Panc1 (cell line): Measurements from ENCODE around the gene MAGEF1.

Experiments used
- POLR2AphosphoS5 ChIP-seq: IDR thresholded peaks from 2 replicates; pipeline ENCODE4 v1.6.1; 2012; ENCODE audit warnings: mild to moderate bottlenecking, low read depth, low read length, moderate library complexity
- SIN3A ChIP-seq: IDR thresholded peaks from 2 replicates; pipeline ENCODE4 v1.6.1; 2012; ENCODE audit warnings: low read depth, mild to moderate bottlenecking, low read length, moderate library complexity, borderline replicate concordance; ENCODE audit not compliant: insufficient read depth
- TCF7L2 ChIP-seq: IDR thresholded peaks from 2 replicates; pipeline ENCODE4 v1.6.1; 2011; ENCODE audit warnings: mild to moderate bottlenecking, low read depth, low read length, inconsistent platforms
- TF ChIP-seq, protein P1 (sequence below): fragments of 450-650 bp; IDR thresholded peaks from 2 replicates; pipeline ENCODE4 v1.5.1; 2017; ENCODE audit warnings: mild to moderate bottlenecking
- TF ChIP-seq, protein P2 (sequence below), 2 experiments: IDR thresholded peaks; 2 replicates each; pipeline ENCODE4 v1.6.1; 2011 to 2012; ENCODE audit warnings: low read depth in 2 of 2, control low read depth in 1 of 2, low read length in 1 of 2, mild to moderate bottlenecking in 1 of 2, moderate library complexity in 1 of 2; ENCODE audit not compliant: insufficient read depth in 1 of 2

GRCh38 chr3:184739594-184740505 lies 28.0 kb upstream of the MAGEF1 start:
- TF ChIP-seq, protein P1, sequence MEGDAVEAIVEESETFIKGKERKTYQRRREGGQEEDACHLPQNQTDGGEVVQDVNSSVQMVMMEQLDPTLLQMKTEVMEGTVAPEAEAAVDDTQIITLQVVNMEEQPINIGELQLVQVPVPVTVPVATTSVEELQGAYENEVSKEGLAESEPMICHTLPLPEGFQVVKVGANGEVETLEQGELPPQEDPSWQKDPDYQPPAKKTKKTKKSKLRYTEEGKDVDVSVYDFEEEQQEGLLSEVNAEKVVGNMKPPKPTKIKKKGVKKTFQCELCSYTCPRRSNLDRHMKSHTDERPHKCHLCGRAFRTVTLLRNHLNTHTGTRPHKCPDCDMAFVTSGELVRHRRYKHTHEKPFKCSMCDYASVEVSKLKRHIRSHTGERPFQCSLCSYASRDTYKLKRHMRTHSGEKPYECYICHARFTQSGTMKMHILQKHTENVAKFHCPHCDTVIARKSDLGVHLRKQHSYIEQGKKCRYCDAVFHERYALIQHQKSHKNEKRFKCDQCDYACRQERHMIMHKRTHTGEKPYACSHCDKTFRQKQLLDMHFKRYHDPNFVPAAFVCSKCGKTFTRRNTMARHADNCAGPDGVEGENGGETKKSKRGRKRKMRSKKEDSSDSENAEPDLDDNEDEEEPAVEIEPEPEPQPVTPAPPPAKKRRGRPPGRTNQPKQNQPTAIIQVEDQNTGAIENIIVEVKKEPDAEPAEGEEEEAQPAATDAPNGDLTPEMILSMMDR, result no peak
- no peak for TF ChIP-seq POLR2AphosphoS5
- TF ChIP-seq, protein P2, sequence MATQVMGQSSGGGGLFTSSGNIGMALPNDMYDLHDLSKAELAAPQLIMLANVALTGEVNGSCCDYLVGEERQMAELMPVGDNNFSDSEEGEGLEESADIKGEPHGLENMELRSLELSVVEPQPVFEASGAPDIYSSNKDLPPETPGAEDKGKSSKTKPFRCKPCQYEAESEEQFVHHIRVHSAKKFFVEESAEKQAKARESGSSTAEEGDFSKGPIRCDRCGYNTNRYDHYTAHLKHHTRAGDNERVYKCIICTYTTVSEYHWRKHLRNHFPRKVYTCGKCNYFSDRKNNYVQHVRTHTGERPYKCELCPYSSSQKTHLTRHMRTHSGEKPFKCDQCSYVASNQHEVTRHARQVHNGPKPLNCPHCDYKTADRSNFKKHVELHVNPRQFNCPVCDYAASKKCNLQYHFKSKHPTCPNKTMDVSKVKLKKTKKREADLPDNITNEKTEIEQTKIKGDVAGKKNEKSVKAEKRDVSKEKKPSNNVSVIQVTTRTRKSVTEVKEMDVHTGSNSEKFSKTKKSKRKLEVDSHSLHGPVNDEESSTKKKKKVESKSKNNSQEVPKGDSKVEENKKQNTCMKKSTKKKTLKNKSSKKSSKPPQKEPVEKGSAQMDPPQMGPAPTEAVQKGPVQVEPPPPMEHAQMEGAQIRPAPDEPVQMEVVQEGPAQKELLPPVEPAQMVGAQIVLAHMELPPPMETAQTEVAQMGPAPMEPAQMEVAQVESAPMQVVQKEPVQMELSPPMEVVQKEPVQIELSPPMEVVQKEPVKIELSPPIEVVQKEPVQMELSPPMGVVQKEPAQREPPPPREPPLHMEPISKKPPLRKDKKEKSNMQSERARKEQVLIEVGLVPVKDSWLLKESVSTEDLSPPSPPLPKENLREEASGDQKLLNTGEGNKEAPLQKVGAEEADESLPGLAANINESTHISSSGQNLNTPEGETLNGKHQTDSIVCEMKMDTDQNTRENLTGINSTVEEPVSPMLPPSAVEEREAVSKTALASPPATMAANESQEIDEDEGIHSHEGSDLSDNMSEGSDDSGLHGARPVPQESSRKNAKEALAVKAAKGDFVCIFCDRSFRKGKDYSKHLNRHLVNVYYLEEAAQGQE (IDR thresholded peaks at IDR 0.05; ENCODE audit: insufficient read depth in 1 of 2, low read depth in 2 of 2, low read length in 1 of 2), result no peak
- TF ChIP-seq SIN3A, result no peak
- TF ChIP-seq TCF7L2, result no peak
